ENCODE results near the gene ZFAND6. TPM values are rescaled to one million over a fixed set of nuclear protein-coding genes. Genes with fewer than 3 reads are reported as not detected.
"Not testable (repeated sequence)": the region's sequence is repeated elsewhere in the genome, so short reads cannot be mapped to it uniquely, and the experiment has no call there.

ZFAND6 gene
- polyA plus RNA-seq, 1 donor from 2014 or later, result 353 TPM

DNA sequence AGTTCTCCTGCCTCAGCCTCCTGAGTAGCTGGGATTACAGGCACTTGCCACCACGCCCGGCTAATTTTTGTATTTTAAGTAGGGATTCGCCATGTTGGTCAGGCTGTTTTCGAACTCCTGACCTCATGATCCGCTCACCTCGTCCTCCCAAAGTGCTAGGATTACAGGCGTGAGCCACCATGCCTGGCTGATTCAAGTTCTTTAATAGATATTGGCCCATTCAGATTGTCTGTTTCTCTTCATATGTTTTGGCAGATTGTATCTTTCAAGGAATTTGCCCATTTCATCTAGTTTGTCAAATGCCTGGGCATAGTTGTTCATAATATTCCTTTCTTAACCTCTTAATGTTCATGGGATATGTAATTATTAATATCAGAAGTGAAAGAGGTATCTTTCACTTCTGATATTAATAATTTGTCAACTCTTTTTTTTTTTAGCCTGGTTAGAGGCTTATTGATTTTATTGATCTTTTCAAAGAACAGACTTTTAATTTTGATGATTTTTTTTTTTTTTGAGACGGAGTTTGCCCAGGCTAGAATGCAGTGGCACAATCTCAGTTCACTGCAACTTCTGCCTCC lies 40.2 kb upstream of the ZFAND6 start:
- TF ChIP-seq, protein P1, sequence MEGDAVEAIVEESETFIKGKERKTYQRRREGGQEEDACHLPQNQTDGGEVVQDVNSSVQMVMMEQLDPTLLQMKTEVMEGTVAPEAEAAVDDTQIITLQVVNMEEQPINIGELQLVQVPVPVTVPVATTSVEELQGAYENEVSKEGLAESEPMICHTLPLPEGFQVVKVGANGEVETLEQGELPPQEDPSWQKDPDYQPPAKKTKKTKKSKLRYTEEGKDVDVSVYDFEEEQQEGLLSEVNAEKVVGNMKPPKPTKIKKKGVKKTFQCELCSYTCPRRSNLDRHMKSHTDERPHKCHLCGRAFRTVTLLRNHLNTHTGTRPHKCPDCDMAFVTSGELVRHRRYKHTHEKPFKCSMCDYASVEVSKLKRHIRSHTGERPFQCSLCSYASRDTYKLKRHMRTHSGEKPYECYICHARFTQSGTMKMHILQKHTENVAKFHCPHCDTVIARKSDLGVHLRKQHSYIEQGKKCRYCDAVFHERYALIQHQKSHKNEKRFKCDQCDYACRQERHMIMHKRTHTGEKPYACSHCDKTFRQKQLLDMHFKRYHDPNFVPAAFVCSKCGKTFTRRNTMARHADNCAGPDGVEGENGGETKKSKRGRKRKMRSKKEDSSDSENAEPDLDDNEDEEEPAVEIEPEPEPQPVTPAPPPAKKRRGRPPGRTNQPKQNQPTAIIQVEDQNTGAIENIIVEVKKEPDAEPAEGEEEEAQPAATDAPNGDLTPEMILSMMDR (IDR thresholded peaks at IDR 0.05; ENCODE audit: poor library complexity, severe bottlenecking), result no peak
- TF ChIP-seq MXI1 (conservative IDR thresholded peaks at IDR 0.05; ENCODE audit: poor library complexity, severe bottlenecking) (no peak), EZH2 (IDR thresholded peaks at IDR 0.05; ENCODE audit: borderline replicate concordance, insufficient read depth, low read length, poor library complexity, severe bottlenecking) (no peak), RAD21 (conservative IDR thresholded peaks at IDR 0.05) (no peak), POLR2AphosphoS5 (IDR thresholded peaks at IDR 0.05) (no peak), EP300 (conservative IDR thresholded peaks at IDR 0.05; ENCODE audit: poor library complexity, severe bottlenecking) (no peak), TAF1 (IDR thresholded peaks at IDR 0.05; ENCODE audit: low read depth) (no peak), SMC3 (conservative IDR thresholded peaks at IDR 0.05; ENCODE audit: poor library complexity) (no peak)
- TF ChIP-seq, protein P2, sequence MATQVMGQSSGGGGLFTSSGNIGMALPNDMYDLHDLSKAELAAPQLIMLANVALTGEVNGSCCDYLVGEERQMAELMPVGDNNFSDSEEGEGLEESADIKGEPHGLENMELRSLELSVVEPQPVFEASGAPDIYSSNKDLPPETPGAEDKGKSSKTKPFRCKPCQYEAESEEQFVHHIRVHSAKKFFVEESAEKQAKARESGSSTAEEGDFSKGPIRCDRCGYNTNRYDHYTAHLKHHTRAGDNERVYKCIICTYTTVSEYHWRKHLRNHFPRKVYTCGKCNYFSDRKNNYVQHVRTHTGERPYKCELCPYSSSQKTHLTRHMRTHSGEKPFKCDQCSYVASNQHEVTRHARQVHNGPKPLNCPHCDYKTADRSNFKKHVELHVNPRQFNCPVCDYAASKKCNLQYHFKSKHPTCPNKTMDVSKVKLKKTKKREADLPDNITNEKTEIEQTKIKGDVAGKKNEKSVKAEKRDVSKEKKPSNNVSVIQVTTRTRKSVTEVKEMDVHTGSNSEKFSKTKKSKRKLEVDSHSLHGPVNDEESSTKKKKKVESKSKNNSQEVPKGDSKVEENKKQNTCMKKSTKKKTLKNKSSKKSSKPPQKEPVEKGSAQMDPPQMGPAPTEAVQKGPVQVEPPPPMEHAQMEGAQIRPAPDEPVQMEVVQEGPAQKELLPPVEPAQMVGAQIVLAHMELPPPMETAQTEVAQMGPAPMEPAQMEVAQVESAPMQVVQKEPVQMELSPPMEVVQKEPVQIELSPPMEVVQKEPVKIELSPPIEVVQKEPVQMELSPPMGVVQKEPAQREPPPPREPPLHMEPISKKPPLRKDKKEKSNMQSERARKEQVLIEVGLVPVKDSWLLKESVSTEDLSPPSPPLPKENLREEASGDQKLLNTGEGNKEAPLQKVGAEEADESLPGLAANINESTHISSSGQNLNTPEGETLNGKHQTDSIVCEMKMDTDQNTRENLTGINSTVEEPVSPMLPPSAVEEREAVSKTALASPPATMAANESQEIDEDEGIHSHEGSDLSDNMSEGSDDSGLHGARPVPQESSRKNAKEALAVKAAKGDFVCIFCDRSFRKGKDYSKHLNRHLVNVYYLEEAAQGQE (IDR thresholded peaks at IDR 0.05; ENCODE audit: borderline replicate concordance), result no peak

DNA sequence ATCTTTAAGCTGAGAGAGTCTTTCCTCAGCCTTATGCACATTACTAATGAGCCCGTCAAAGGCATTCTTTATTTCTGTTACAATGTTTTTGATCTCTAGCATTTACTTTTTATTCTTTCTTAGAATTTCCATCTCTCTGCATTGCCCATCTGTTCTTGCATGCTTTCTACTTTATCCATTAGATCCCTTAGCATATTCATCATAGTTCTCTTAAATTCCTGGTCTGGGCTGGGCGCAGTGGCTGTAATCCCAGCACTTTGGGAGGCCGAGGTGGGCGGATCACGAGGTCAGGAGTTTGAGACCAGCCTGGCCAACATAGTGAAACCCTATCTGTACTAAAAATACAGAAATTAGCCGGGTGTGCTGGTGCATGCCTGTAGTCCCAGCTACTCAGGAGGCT lies 39.3 kb upstream of the ZFAND6 start:
- H3K4me3 ChIP-seq (ENCODE audit: low read length); H3K27ac ChIP-seq (ENCODE audit: low read length); H3K9me2 ChIP-seq (ENCODE audit: insufficient read depth, low read length); H3K4me2 ChIP-seq (ENCODE audit: low read length); H4K20me1 ChIP-seq (ENCODE audit: insufficient read depth); H3K27me3 ChIP-seq (ENCODE audit: insufficient read depth, low read depth, low read length); H3K79me2 ChIP-seq (replicated peaks; ENCODE audit: insufficient read depth, low read length); H2AFZ ChIP-seq (ENCODE audit: low read depth, low read length); H3K9me3 ChIP-seq (ENCODE audit: low read length); H3K36me3 ChIP-seq (ENCODE audit: insufficient read depth, low read length); H3F3A ChIP-seq (ENCODE audit: insufficient read depth, low read length, poor library complexity, severe bottlenecking); H3K9ac ChIP-seq (ENCODE audit: low read length): not testable (repeated sequence)

More for the DNA sequence above, 40.2 kb upstream of the ZFAND6 start:
- Histone ChIP-seq H3K27me3 (ENCODE audit: insufficient read depth, low read depth, low read length) (no peaks in the 10 kb centered on the region), H3K9me3 (ENCODE audit: low read length) (no peaks in the 10 kb centered on the region), H3K9ac (ENCODE audit: low read length) (no peak overlapping the region), H4K20me1 (ENCODE audit: insufficient read depth) (no peaks in the 10 kb centered on the region), H3K27ac (ENCODE audit: low read length) (no peak overlapping the region), H3K4me3 (ENCODE audit: low read length) (no peak overlapping the region), H3K9me2 (ENCODE audit: insufficient read depth, low read length) (no peaks in the 10 kb centered on the region), H3K79me2 (replicated peaks; ENCODE audit: insufficient read depth, low read length) (no peaks in the 10 kb centered on the region), H3K4me2 (ENCODE audit: low read length) (no peak overlapping the region), H2AFZ (ENCODE audit: low read depth, low read length) (no peak overlapping the region), H3F3A (ENCODE audit: insufficient read depth, low read length, poor library complexity, severe bottlenecking) (no peaks in the 10 kb centered on the region), H3K36me3 (ENCODE audit: insufficient read depth, low read length) (no peaks in the 10 kb centered on the region)

DNA sequence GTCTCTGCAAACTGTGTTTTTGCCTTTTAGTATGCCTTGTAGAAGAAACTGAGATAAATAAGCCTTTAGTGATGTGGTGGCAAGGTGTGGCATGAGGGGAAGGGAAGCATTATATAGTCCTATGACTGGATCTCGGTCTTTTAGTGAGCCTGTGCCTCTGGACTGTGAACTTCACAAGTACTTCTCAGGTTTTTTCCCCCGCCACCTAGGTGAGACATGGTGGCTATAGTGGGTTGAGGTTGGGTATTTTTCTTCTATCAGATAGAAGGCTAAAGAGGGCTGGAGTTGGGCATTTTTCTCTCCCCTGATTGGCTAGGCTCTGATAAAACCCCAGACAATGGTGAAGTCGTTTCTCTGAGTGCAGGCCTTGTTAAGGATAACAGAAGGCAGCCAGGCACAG lies 38.7 kb upstream of the ZFAND6 start:
- no peak for TF ChIP-seq RAD21 (conservative IDR thresholded peaks at IDR 0.05)
- TF ChIP-seq, protein P1 (IDR thresholded peaks at IDR 0.05; ENCODE audit: poor library complexity, severe bottlenecking), result no peak
- TF ChIP-seq TAF1 (IDR thresholded peaks at IDR 0.05; ENCODE audit: low read depth), result no peak
- no peak for TF ChIP-seq SMC3 (conservative IDR thresholded peaks at IDR 0.05; ENCODE audit: poor library complexity)
- TF ChIP-seq EP300 (conservative IDR thresholded peaks at IDR 0.05; ENCODE audit: poor library complexity, severe bottlenecking), result no peak
- TF ChIP-seq MXI1 (conservative IDR thresholded peaks at IDR 0.05; ENCODE audit: poor library complexity, severe bottlenecking), result no peak
- no peak for TF ChIP-seq POLR2AphosphoS5 (IDR thresholded peaks at IDR 0.05)
- TF ChIP-seq, protein P2 (IDR thresholded peaks at IDR 0.05; ENCODE audit: borderline replicate concordance), result no peak
- no peak for TF ChIP-seq EZH2 (IDR thresholded peaks at IDR 0.05; ENCODE audit: borderline replicate concordance, insufficient read depth, low read length, poor library complexity, severe bottlenecking)
- H3K4me3 ChIP-seq (ENCODE audit: low read length), result no peak overlapping the region
- H3F3A ChIP-seq (ENCODE audit: insufficient read depth, low read length, poor library complexity, severe bottlenecking), result no peaks in the 10 kb centered on the region
- no peaks in the 10 kb centered on the region for H3K9me2 ChIP-seq (ENCODE audit: insufficient read depth, low read length)
- H3K9ac ChIP-seq (ENCODE audit: low read length), result no peak overlapping the region
- no peaks in the 10 kb centered on the region for H3K36me3 ChIP-seq (ENCODE audit: insufficient read depth, low read length)
- no peaks in the 10 kb centered on the region for H4K20me1 ChIP-seq (ENCODE audit: insufficient read depth)
- H3K27me3 ChIP-seq (ENCODE audit: insufficient read depth, low read depth, low read length), result no peaks in the 10 kb centered on the region
- H3K27ac ChIP-seq (ENCODE audit: low read length), result no peak overlapping the region
- H3K4me2 ChIP-seq (ENCODE audit: low read length), result no peak overlapping the region
- H3K9me3 ChIP-seq (ENCODE audit: low read length), result no peaks in the 10 kb centered on the region
- H2AFZ ChIP-seq (ENCODE audit: low read depth, low read length), result no peak overlapping the region
- no peaks in the 10 kb centered on the region for H3K79me2 ChIP-seq (replicated peaks; ENCODE audit: insufficient read depth, low read length)
